NCI-H82 treated with DMSO at 0.1 percent for 48 hours (cell line): ENCODE results near the gene RERG.
"Not testable (repeated sequence)": the region's sequence is repeated elsewhere in the genome, so short reads cannot be mapped to it uniquely, and the experiment has no call there.

Source experiments
- DNase-seq: peaks from one replicate; lab custom pipeline; 2025; ENCODE audit not compliant: unreplicated experiment; lab: John Stamatoyannopoulos, UW

Gene RERG

GRCh38 chr12:15151161-15152091 lies 69.8 kb downstream of the RERG start:
- DNase-seq, result peak; percentile 13

GRCh38 chr12:15146585-15146984 lies 74.6 kb downstream of the RERG start:
- DNase-seq, result no peak

GRCh38 chr12:15143467-15143866 lies 77.8 kb downstream of the RERG start:
- DNase-seq, result no peak

- no peak for DNase-seq
Observed at GRCh38 chr12:15142711-15143110, 78.5 kb downstream of the RERG start.

- DNase-seq, result peak; percentile 35
Observed at GRCh38 chr12:15131431-15131830, 89.8 kb downstream of the RERG start.

GRCh38 chr12:15130541-15130940 lies 90.7 kb downstream of the RERG start:
- DNase-seq, result no peak

GRCh38 chr12:15123401-15123800 lies 97.8 kb downstream of the RERG start:
- DNase-seq, result no peak

GRCh38 chr12:15122344-15122743 lies 98.9 kb downstream of the RERG start:
- no peak for DNase-seq

- DNase-seq, result no peak
Observed at GRCh38 chr12:15118955-15119354, 102.3 kb downstream of the RERG start.

- DNase-seq, result no peak
Observed at GRCh38 chr12:15116983-15117382, 104.2 kb downstream of the RERG start.

- no peak for DNase-seq
Observed at GRCh38 chr12:15116086-15116485, 105.1 kb downstream of the RERG start.

GRCh38 chr12:15115434-15115833 lies 105.8 kb downstream of the RERG start:
- no peak for DNase-seq

- no peak for DNase-seq
Observed at GRCh38 chr12:15114501-15114900, 106.7 kb downstream of the RERG start.

- no peak for DNase-seq
Observed at GRCh38 chr12:15092826-15093225, 128.4 kb downstream of the RERG start.

GRCh38 chr12:15090441-15090840 lies 130.8 kb downstream of the RERG start:
- DNase-seq, result no peak

GRCh38 chr12:15088105-15088504 lies 133.1 kb downstream of the RERG start:
- DNase-seq, result no peak

GRCh38 chr12:15077751-15078150 lies 143.5 kb downstream of the RERG start:
- DNase-seq, result not testable (repeated sequence)

GRCh38 chr12:15074351-15074750 lies 146.9 kb downstream of the RERG start:
- no peak for DNase-seq

GRCh38 chr12:15059123-15059522 lies 162.1 kb downstream of the RERG start:
- DNase-seq, result no peak
